ENCODE measurements around the gene GRIN2A.

GRCh38 chr16:10206865-10207264, 24.6 kb upstream of the GRIN2A start:
- TF ChIP-seq POLR2A (IDR thresholded peaks at IDR 0.05; ENCODE audit: low read length) (no peak), GATA1 (IDR thresholded peaks at IDR 0.05; ENCODE audit: low read depth, low read length) (no peak)

All from erythroblast (primary cell).